Neural cell (in vitro differentiated cells): ENCODE measurements around the gene ODC1. TPM values are rescaled to one million over a fixed set of nuclear protein-coding genes. Genes with fewer than 3 reads are reported as not detected.

Experiments used
- H2AFZ ChIP-seq: fragments of 200-600, 300-800 bp; sonication (generic), shearing (Covaris generic); 2 replicates; pipeline ENCODE4 v1.6.0; 2014; ENCODE audit warnings: low read depth, mild to moderate bottlenecking, antibody characterized with exemption, low read length, moderate library complexity
- H3F3A ChIP-seq: fragments of 200-600 bp; shearing (Covaris generic); 2 replicates; pipeline ENCODE4 v1.6.1; 2016; ENCODE audit warnings: mild to moderate bottlenecking, moderate library complexity, mixed read lengths, antibody characterized with exemption, low read length; ENCODE audit not compliant: insufficient read depth, poor library complexity, severe bottlenecking
- H3K27ac ChIP-seq: fragments of 200-600, 300-800 bp; sonication (generic), shearing (Covaris generic); 2 replicates; pipeline ENCODE4 v1.5.1; 2014; ENCODE audit warnings: mild to moderate bottlenecking, low read length, moderate library complexity
- H3K27me3 ChIP-seq: fragments of 300-800, 200-600 bp; sonication (generic), shearing (Covaris generic); 2 replicates; pipeline ENCODE4 v1.6.0; 2014; ENCODE audit warnings: mild to moderate bottlenecking, low read depth, low read length, moderate library complexity; ENCODE audit not compliant: insufficient read depth
- H3K36me3 ChIP-seq: fragments of 300-800, 200-600 bp; sonication (generic), shearing (Covaris generic); 2 replicates; pipeline ENCODE4 v1.5.1; 2014; ENCODE audit warnings: mild to moderate bottlenecking, antibody characterized with exemption, low read length, moderate library complexity; ENCODE audit not compliant: insufficient read depth
- H3K4me2 ChIP-seq: fragments of 300-800, 200-600 bp; sonication (generic), shearing (Covaris generic); 2 replicates; pipeline ENCODE4 v1.6.0; 2014; ENCODE audit warnings: mild to moderate bottlenecking, low read length
- H3K4me3 ChIP-seq: fragments of 300-800, 200-600 bp; sonication (generic), shearing (Covaris generic); 2 replicates; pipeline ENCODE4 v1.5.1; 2014; ENCODE audit warnings: mild to moderate bottlenecking, low read length, moderate library complexity
- H3K79me2 ChIP-seq: fragments of 200-600 bp; shearing (Covaris generic); replicated peaks from 2 replicates; pipeline ENCODE4 v1.6.0; 2014; ENCODE audit warnings: mild to moderate bottlenecking, low read length, moderate library complexity; ENCODE audit not compliant: insufficient read depth
- H3K9ac ChIP-seq: fragments of 300-800, 200-600 bp; sonication (generic), shearing (Covaris generic); 2 replicates; pipeline ENCODE4 v1.6.1; 2016; ENCODE audit warnings: mild to moderate bottlenecking, low read length, mixed read lengths
- H3K9me2 ChIP-seq: fragments of 200-600 bp; shearing (Covaris generic); 2 replicates; pipeline ENCODE4 v1.6.1; 2016; ENCODE audit warnings: mild to moderate bottlenecking, low read length, mixed read lengths; ENCODE audit not compliant: insufficient read depth
- H3K9me3 ChIP-seq: fragments of 200-600, 300-800 bp; sonication (generic), shearing (Covaris generic); 2 replicates; pipeline ENCODE4 v1.6.1; 2016; ENCODE audit warnings: mild to moderate bottlenecking, mixed run types, low read length, moderate library complexity, mixed read lengths
- H4K20me1 ChIP-seq: fragments of 200-600 bp; shearing (Covaris generic); 2 replicates; pipeline ENCODE4 v1.6.1; 2016; ENCODE audit warnings: mild to moderate bottlenecking, mixed run types; ENCODE audit not compliant: insufficient read depth
- EP300 ChIP-seq: fragments of 450-650 bp; conservative IDR thresholded peaks from 2 replicates; pipeline ENCODE4 v1.6.1; 2014; ENCODE audit warnings: antibody characterized with exemption, mild to moderate bottlenecking, moderate library complexity; ENCODE audit not compliant: poor library complexity, severe bottlenecking
- EZH2 ChIP-seq: fragments of 200-600, 300-800 bp; shearing (Covaris generic), sonication (generic); IDR thresholded peaks from 2 replicates; pipeline ENCODE4 v1.6.1; 2014; ENCODE audit warnings: antibody characterized with exemption, low read length, borderline replicate concordance, mild to moderate bottlenecking; ENCODE audit not compliant: insufficient read depth, poor library complexity, severe bottlenecking
- MXI1 ChIP-seq: fragments of 450-650 bp; conservative IDR thresholded peaks from 2 replicates; pipeline ENCODE4 v1.6.1; 2014; ENCODE audit warnings: antibody characterized with exemption, mild to moderate bottlenecking; ENCODE audit not compliant: poor library complexity, severe bottlenecking
- POLR2AphosphoS5 ChIP-seq: IDR thresholded peaks from 2 replicates; pipeline ENCODE4 v1.6.1; 2012
- RAD21 ChIP-seq: fragments of 450-650 bp; conservative IDR thresholded peaks from 2 replicates; pipeline ENCODE4 v1.6.1; 2014; ENCODE audit warnings: antibody characterized with exemption, mild to moderate bottlenecking, moderate library complexity
- SMC3 ChIP-seq: fragments of 450-650 bp; conservative IDR thresholded peaks from 2 replicates; pipeline ENCODE4 v1.6.1; 2014; ENCODE audit warnings: antibody characterized with exemption, mild to moderate bottlenecking, moderate library complexity; ENCODE audit not compliant: poor library complexity
- TAF1 ChIP-seq: IDR thresholded peaks from 2 replicates; pipeline ENCODE4 v1.6.1; 2012; ENCODE audit warnings: low read depth
- polyA plus RNA-seq: library from polyadenylated mRNA; depleted of rRNA; stranded (reverse); fragments of >200 nt; gene quantifications from 2 replicates; pipeline ENCODE4 v1.2.3, GENCODE V29; 2014
- TF ChIP-seq, protein P1 (sequence below): fragments of 450-650 bp; IDR thresholded peaks from 2 replicates; pipeline ENCODE4 v1.5.1; 2014; ENCODE audit warnings: antibody characterized with exemption, mild to moderate bottlenecking, moderate library complexity; ENCODE audit not compliant: poor library complexity, severe bottlenecking
- TF ChIP-seq, protein P2 (sequence below): IDR thresholded peaks from 2 replicates; pipeline ENCODE4 v1.6.1; 2012; ENCODE audit warnings: borderline replicate concordance

Gene ODC1
- polyA plus RNA-seq, 1 donor from 2014 or later = 1,107 TPM

DNA sequence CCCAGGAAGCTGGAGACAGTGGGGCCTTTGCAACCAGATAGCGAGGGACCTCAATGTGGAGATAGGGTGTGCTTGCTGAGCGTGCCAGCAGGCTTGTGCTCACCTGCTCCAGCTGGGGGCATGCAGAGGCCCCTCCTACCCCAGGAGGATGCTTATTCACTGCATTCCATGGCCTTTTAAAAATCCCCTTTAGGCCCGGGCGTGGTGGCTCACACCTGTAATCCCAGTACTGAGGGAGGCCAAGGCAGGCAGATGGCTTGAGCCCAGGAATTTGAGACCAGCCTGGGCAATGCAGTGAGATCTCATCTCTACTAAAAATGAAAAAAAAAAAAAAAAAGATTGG is 54.5 kb downstream of the ODC1 start:
- no peaks in the 10 kb centered on the region for H3K9me2 ChIP-seq
- H4K20me1 ChIP-seq = no peaks in the 10 kb centered on the region
- no peak for TF ChIP-seq EP300
- TF ChIP-seq, protein P1, sequence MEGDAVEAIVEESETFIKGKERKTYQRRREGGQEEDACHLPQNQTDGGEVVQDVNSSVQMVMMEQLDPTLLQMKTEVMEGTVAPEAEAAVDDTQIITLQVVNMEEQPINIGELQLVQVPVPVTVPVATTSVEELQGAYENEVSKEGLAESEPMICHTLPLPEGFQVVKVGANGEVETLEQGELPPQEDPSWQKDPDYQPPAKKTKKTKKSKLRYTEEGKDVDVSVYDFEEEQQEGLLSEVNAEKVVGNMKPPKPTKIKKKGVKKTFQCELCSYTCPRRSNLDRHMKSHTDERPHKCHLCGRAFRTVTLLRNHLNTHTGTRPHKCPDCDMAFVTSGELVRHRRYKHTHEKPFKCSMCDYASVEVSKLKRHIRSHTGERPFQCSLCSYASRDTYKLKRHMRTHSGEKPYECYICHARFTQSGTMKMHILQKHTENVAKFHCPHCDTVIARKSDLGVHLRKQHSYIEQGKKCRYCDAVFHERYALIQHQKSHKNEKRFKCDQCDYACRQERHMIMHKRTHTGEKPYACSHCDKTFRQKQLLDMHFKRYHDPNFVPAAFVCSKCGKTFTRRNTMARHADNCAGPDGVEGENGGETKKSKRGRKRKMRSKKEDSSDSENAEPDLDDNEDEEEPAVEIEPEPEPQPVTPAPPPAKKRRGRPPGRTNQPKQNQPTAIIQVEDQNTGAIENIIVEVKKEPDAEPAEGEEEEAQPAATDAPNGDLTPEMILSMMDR = no peak
- TF ChIP-seq MXI1 = no peak
- no peak for TF ChIP-seq EZH2
- TF ChIP-seq, protein P2, sequence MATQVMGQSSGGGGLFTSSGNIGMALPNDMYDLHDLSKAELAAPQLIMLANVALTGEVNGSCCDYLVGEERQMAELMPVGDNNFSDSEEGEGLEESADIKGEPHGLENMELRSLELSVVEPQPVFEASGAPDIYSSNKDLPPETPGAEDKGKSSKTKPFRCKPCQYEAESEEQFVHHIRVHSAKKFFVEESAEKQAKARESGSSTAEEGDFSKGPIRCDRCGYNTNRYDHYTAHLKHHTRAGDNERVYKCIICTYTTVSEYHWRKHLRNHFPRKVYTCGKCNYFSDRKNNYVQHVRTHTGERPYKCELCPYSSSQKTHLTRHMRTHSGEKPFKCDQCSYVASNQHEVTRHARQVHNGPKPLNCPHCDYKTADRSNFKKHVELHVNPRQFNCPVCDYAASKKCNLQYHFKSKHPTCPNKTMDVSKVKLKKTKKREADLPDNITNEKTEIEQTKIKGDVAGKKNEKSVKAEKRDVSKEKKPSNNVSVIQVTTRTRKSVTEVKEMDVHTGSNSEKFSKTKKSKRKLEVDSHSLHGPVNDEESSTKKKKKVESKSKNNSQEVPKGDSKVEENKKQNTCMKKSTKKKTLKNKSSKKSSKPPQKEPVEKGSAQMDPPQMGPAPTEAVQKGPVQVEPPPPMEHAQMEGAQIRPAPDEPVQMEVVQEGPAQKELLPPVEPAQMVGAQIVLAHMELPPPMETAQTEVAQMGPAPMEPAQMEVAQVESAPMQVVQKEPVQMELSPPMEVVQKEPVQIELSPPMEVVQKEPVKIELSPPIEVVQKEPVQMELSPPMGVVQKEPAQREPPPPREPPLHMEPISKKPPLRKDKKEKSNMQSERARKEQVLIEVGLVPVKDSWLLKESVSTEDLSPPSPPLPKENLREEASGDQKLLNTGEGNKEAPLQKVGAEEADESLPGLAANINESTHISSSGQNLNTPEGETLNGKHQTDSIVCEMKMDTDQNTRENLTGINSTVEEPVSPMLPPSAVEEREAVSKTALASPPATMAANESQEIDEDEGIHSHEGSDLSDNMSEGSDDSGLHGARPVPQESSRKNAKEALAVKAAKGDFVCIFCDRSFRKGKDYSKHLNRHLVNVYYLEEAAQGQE = no peak
- H3K36me3 ChIP-seq = no peaks in the 10 kb centered on the region
- H3K27ac ChIP-seq = peak overlapping the region; percentile 82
- H3K9ac ChIP-seq = peak overlapping the region; percentile 50
- no peaks in the 10 kb centered on the region for H3K27me3 ChIP-seq
- no peak overlapping the region for H2AFZ ChIP-seq
- H3K4me2 ChIP-seq = peak overlapping the region; percentile 57
- peaks cover 3% of the 10 kb centered on the region for H3F3A ChIP-seq
- H3K9me3 ChIP-seq = no peaks in the 10 kb centered on the region
- H3K79me2 ChIP-seq = no peaks in the 10 kb centered on the region
- peak overlapping the region; percentile 54 for H3K4me3 ChIP-seq

DNA sequence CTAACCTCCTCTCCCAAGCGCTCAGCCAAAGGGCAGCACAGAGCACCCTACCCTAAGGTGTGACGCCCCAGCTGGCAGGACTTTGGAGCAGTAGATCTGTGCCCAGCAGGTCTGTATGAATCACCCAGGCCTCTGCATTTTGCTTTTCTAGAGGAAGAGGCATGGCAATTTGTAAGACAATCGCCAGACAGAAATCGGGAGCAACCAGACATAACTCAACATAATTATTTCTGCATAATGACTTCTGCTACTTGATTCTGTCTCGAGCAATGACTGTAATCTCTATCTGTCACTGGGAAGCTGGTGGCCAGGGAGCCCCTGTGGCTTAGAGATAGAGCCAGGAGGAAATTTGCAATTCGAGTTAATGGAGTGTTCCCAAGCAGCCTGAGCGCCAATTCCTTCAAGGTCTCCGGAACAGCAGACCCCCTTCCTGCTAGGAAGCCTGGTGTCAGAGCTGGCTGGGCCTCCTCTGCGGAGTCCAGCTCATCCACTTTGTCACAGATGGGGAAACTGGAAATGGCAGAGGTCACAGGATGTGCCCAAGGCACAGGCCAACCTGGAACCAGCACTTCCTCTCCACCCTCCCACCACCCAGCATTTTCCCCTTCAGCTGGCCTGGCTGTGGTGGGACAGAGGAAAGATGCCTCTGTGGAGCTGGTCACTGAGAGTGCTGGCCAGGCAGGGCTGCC is 55.0 kb downstream of the ODC1 start:
- no peaks in the 10 kb centered on the region for H3K9me2 ChIP-seq
- no peak overlapping the region for H2AFZ ChIP-seq
- no peaks in the 10 kb centered on the region for H3K9me3 ChIP-seq
- H3K9ac ChIP-seq = peak overlapping the region; percentile 50
- peaks cover 3% of the 10 kb centered on the region for H3F3A ChIP-seq
- no peaks in the 10 kb centered on the region for H4K20me1 ChIP-seq
- no peaks in the 10 kb centered on the region for H3K36me3 ChIP-seq
- H3K27ac ChIP-seq = peak overlapping the region; percentile 82
- no peaks in the 10 kb centered on the region for H3K27me3 ChIP-seq
- H3K4me3 ChIP-seq = peak overlapping the region; percentile 54
- H3K79me2 ChIP-seq = no peaks in the 10 kb centered on the region
- TF ChIP-seq POLR2AphosphoS5 = peak; percentile 27
- no peak for TF ChIP-seq SMC3
- no peak for TF ChIP-seq RAD21
- peak overlapping the region; percentile 57 for H3K4me2 ChIP-seq

DNA sequence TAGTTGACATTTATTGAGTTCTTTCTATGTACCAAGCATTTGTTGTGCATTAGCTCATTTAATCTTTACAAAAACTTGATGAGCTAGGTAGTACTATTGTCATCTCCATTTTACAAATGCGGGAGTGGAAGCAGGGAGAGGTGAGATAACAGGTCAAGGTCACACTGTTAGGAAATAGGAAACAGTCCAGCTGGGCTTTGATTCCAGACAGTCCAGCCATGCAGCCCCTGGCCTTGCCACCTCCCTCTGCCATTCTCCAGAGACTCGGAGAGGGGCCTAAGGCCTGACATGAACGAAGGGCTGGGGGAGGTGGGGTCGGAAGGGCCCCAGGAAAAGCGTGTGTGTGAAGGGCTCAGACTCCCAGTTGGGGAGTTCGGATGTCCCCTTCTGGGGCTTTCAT is 55.6 kb downstream of the ODC1 start:
- H3K9ac ChIP-seq = peak overlapping the region; percentile 50

More for the DNA sequence above, 55.6 kb downstream of the ODC1 start:
- H3K9me3 ChIP-seq = no peaks in the 10 kb centered on the region
- peak overlapping the region; percentile 54 for H3K4me3 ChIP-seq
- no peak overlapping the region for H2AFZ ChIP-seq
- peak overlapping the region; percentile 82 for H3K27ac ChIP-seq
- peaks cover 3% of the 10 kb centered on the region for H3F3A ChIP-seq
- H3K36me3 ChIP-seq = no peaks in the 10 kb centered on the region
- H3K9me2 ChIP-seq = no peaks in the 10 kb centered on the region
- no peaks in the 10 kb centered on the region for H3K79me2 ChIP-seq
- TF ChIP-seq, protein P2 = no peak
- no peak for TF ChIP-seq EZH2
- no peak for TF ChIP-seq MXI1
- no peak for TF ChIP-seq POLR2AphosphoS5
- no peak for TF ChIP-seq EP300
- TF ChIP-seq, protein P1 = no peak
- TF ChIP-seq TAF1 = no peak
- TF ChIP-seq RAD21 = no peak
- no peaks in the 10 kb centered on the region for H3K27me3 ChIP-seq
- H3K4me2 ChIP-seq = no peak overlapping the region
- no peaks in the 10 kb centered on the region for H4K20me1 ChIP-seq
